K562 (cell line): ENCODE data around the gene CHSY1. TPM values are rescaled to one million over a fixed set of nuclear protein-coding genes. Genes with fewer than 3 reads are reported as not detected.

Experiments
- ADNP ChIP-seq: fragments of 200-800 bp; sonication (Bioruptor generic); IDR thresholded peaks from 2 replicates; pipeline ENCODE4 v1.6.1; 2016; ENCODE audit warnings: missing genetic modification characterization, missing compliant biosample characterization
- HNRNPUL1 ChIP-seq: fragments of 200-400 bp; formaldehyde crosslinking; IDR thresholded peaks from 2 replicates; pipeline ENCODE4 v1.6.1; 2017; ENCODE audit warnings: low read length
- KLF6 ChIP-seq: fragments of 250-450 bp; sonication (Bioruptor Pico); IDR thresholded peaks from 2 replicates; pipeline ENCODE4 v1.4.0; 2020; ENCODE audit warnings: mild to moderate bottlenecking, moderate library complexity, borderline replicate concordance
- NCOA4 ChIP-seq: fragments of 450-650 bp; IDR thresholded peaks from 2 replicates; pipeline ENCODE4 v1.6.1; 2018; ENCODE audit warnings: mild to moderate bottlenecking; ENCODE audit not compliant: partially characterized antibody
- NCOR1 ChIP-seq: fragments of 450-650 bp; IDR thresholded peaks from 2 replicates; pipeline ENCODE4 v1.6.1; 2016; ENCODE audit warnings: mild to moderate bottlenecking, moderate library complexity
- NFXL1 ChIP-seq: fragments of 450-650 bp; formaldehyde crosslinking; IDR thresholded peaks from 2 replicates; pipeline ENCODE4 v1.4.0; 2021; ENCODE audit warnings: mild to moderate bottlenecking
- NFYB ChIP-seq: IDR thresholded peaks from 2 replicates; pipeline ENCODE4 v1.6.1; 2011; ENCODE audit warnings: mild to moderate bottlenecking, moderate library complexity; ENCODE audit not compliant: insufficient read length; ENCODE audit errors: extremely low read depth
- RBM25 ChIP-seq: fragments of 200-400 bp; formaldehyde crosslinking; IDR thresholded peaks from 2 replicates; pipeline ENCODE4 v1.6.1; 2018; ENCODE audit warnings: low read length, low read depth, moderate library complexity; ENCODE audit not compliant: severe bottlenecking
- RNF2 ChIP-seq: sonication (generic); IDR thresholded peaks from 2 replicates; pipeline ENCODE4 v1.6.1; 2016
- TBL1XR1 ChIP-seq, 2 experiments: IDR thresholded peaks; 2 replicates each; pipeline ENCODE4 v1.6.1; 2012; ENCODE audit warnings: improper control_type of control experiment in 2 of 2, low read length in 2 of 2, mild to moderate bottlenecking in 1 of 2
- YY1 ChIP-seq, 3 experiments: IDR thresholded peaks; 2 replicates each; pipeline ENCODE4 v1.6.1; 2011; ENCODE audit warnings: low read length in 2 of 3, mild to moderate bottlenecking in 2 of 3, moderate library complexity in 2 of 3, borderline replicate concordance in 1 of 3, control low read depth in 1 of 3, low read depth in 1 of 3; ENCODE audit not compliant: insufficient read depth in 3 of 3, insufficient replicate concordance in 2 of 3, control insufficient read depth in 1 of 3, insufficient read length in 1 of 3; ENCODE audit errors: extremely low read depth in 1 of 3
- ZNF121 ChIP-seq: sonication (generic); formaldehyde crosslinking; conservative IDR thresholded peaks from 2 replicates; pipeline ENCODE4 v1.8.0; 2022; ENCODE audit warnings: missing genetic modification reagents
- ZNF785 ChIP-seq: fragments of 250-450 bp; sonication (Bioruptor Pico); IDR thresholded peaks from 2 replicates; pipeline ENCODE4 v1.4.0; 2020; ENCODE audit warnings: mild to moderate bottlenecking
- polyA plus RNA-seq, 8 experiments: library from polyadenylated mRNA; depleted of rRNA in 4 of 8; stranded (reverse) in 5 of 8; unstranded in 3 of 8; fragments of >200 nt; fragmentation: Nextera tagmentation in 2 of 8; fragmentation: Illumina TruSeq in 1 of 8; extraction: Ambion mirVana in 2 of 8; extraction: Trizol in 1 of 8; gene quantifications; 2 replicates each; pipeline versions ENCODE4 v1.2.1 to v1.2.3, GENCODE V29; 2011 to 2014; ENCODE audit warnings: inconsistent platforms in 1 of 8, missing spikeins in 1 of 8
- total RNA-seq, 7 experiments: library from RNA; depleted of rRNA in 6 of 7; stranded (reverse); fragments of >200 nt in 6 of 7; fragmentation: Illumina TruSeq in 2 of 7; extraction: Trizol in 2 of 7; gene quantifications; 2 replicates each; pipeline versions ENCODE4 v1.2.1 to v1.2.3, GENCODE V29; 2011 to 2021; ENCODE audit warnings: low replicate concordance in 1 of 7
- TF ChIP-seq, protein P1 (sequence below): fragments of 450-650 bp; IDR thresholded peaks from 2 replicates; pipeline ENCODE4 v1.6.1; 2016; ENCODE audit warnings: mild to moderate bottlenecking
- TF ChIP-seq, protein P2 (sequence below): fragments of 250-450 bp; sonication (Bioruptor Pico); IDR thresholded peaks from 2 replicates; pipeline ENCODE4 v1.8.0; 2021; ENCODE audit warnings: borderline replicate concordance, mild to moderate bottlenecking, moderate library complexity; ENCODE audit not compliant: poor library complexity, severe bottlenecking
- TF ChIP-seq, protein P3 (sequence below): IDR thresholded peaks from 2 replicates; pipeline ENCODE4 v1.6.1; 2011; ENCODE audit not compliant: insufficient read length; ENCODE audit errors: extremely low read depth
- TF ChIP-seq, protein P4 (sequence below): fragments of 450-650 bp; IDR thresholded peaks from 2 replicates; pipeline ENCODE4 v1.6.1; 2016; ENCODE audit warnings: borderline replicate concordance
- TF ChIP-seq, protein P5 (sequence below): sonication (generic); formaldehyde crosslinking; IDR thresholded peaks from 2 replicates; pipeline ENCODE4 v1.8.0; 2022; ENCODE audit warnings: missing genetic modification reagents, mild to moderate bottlenecking, borderline replicate concordance

The CHSY1 gene
- total and polyA plus RNA-seq, 9 of the 15 experiments (the other 6 are each of a cell fraction or from before 2014, with no cell fraction given) = 7.0 to 16.4 (median 13.4) TPM

DNA sequence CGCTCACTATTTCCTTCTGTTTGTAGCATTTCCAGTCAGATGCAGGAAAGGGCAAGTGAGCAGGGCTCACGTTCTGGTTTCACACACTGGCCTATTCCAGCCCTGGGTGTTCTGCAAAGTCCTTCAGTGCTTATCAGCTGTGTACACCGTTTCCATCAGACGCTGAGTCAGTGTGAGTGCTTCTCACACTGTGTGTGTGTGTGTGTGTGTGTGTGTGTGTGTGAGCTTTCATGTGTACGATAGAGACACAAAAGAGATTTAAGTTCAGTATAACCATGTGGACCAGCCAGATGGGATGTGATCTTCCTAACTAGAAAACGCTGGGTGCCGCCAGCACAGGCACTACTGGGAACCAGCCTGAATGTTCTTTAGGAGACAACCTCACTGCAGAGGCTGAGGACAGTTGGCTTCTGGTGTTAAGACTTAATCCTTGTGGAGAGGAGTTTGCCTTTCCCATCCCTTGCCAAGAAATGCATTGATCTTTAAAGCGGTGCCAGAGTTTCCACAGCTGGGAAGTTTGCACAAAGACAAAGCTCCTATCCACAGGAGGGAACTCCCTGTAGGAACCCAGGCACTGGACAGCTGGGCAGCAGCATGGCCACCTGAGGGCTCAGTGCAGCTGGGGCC is 3.9 kb upstream of the CHSY1 start (continued):
- TF ChIP-seq, protein P1, sequence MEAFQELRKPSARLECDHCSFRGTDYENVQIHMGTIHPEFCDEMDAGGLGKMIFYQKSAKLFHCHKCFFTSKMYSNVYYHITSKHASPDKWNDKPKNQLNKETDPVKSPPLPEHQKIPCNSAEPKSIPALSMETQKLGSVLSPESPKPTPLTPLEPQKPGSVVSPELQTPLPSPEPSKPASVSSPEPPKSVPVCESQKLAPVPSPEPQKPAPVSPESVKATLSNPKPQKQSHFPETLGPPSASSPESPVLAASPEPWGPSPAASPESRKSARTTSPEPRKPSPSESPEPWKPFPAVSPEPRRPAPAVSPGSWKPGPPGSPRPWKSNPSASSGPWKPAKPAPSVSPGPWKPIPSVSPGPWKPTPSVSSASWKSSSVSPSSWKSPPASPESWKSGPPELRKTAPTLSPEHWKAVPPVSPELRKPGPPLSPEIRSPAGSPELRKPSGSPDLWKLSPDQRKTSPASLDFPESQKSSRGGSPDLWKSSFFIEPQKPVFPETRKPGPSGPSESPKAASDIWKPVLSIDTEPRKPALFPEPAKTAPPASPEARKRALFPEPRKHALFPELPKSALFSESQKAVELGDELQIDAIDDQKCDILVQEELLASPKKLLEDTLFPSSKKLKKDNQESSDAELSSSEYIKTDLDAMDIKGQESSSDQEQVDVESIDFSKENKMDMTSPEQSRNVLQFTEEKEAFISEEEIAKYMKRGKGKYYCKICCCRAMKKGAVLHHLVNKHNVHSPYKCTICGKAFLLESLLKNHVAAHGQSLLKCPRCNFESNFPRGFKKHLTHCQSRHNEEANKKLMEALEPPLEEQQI = peak; percentile 57; the same call in 1 of the 2 replicates
- TF ChIP-seq ADNP (tag) (no peak), NFXL1 (CRISPR knock-in tag) (no peak), KLF6 (CRISPR knock-in tag) (no peak), TBL1XR1 (IDR thresholded peaks at IDR 0.05; ENCODE audit: low read length in 2 of 2) (peak; percentile 52 to 86; a peak in 1 of 4 replicates), HNRNPUL1 (no peak), ZNF121 (CRISPR knock-in tag) (no peak), ZNF785 (CRISPR knock-in tag) (no peak), NCOR1 (peak; percentile 95), YY1 (IDR thresholded peaks at IDR 0.05; ENCODE audit: borderline replicate concordance in 1 of 3, control insufficient read depth in 1 of 3, extremely low read depth in 1 of 3, insufficient read depth in 3 of 3, insufficient read length in 1 of 3, insufficient replicate concordance in 2 of 3, low read depth in 1 of 3, low read length in 2 of 3) (no peak), RNF2 (peak; percentile 85), RBM25 (no peak), NFYB (no peak), NCOA4 (no peak)
- TF ChIP-seq, protein P2, sequence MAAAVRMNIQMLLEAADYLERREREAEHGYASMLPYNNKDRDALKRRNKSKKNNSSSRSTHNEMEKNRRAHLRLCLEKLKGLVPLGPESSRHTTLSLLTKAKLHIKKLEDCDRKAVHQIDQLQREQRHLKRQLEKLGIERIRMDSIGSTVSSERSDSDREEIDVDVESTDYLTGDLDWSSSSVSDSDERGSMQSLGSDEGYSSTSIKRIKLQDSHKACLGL (CRISPR knock-in tag) = no peak
- TF ChIP-seq, protein P3, sequence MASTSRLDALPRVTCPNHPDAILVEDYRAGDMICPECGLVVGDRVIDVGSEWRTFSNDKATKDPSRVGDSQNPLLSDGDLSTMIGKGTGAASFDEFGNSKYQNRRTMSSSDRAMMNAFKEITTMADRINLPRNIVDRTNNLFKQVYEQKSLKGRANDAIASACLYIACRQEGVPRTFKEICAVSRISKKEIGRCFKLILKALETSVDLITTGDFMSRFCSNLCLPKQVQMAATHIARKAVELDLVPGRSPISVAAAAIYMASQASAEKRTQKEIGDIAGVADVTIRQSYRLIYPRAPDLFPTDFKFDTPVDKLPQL = no peak
- TF ChIP-seq, protein P4, sequence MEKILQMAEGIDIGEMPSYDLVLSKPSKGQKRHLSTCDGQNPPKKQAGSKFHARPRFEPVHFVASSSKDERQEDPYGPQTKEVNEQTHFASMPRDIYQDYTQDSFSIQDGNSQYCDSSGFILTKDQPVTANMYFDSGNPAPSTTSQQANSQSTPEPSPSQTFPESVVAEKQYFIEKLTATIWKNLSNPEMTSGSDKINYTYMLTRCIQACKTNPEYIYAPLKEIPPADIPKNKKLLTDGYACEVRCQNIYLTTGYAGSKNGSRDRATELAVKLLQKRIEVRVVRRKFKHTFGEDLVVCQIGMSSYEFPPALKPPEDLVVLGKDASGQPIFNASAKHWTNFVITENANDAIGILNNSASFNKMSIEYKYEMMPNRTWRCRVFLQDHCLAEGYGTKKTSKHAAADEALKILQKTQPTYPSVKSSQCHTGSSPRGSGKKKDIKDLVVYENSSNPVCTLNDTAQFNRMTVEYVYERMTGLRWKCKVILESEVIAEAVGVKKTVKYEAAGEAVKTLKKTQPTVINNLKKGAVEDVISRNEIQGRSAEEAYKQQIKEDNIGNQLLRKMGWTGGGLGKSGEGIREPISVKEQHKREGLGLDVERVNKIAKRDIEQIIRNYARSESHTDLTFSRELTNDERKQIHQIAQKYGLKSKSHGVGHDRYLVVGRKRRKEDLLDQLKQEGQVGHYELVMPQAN = no peak
- TF ChIP-seq, protein P5, sequence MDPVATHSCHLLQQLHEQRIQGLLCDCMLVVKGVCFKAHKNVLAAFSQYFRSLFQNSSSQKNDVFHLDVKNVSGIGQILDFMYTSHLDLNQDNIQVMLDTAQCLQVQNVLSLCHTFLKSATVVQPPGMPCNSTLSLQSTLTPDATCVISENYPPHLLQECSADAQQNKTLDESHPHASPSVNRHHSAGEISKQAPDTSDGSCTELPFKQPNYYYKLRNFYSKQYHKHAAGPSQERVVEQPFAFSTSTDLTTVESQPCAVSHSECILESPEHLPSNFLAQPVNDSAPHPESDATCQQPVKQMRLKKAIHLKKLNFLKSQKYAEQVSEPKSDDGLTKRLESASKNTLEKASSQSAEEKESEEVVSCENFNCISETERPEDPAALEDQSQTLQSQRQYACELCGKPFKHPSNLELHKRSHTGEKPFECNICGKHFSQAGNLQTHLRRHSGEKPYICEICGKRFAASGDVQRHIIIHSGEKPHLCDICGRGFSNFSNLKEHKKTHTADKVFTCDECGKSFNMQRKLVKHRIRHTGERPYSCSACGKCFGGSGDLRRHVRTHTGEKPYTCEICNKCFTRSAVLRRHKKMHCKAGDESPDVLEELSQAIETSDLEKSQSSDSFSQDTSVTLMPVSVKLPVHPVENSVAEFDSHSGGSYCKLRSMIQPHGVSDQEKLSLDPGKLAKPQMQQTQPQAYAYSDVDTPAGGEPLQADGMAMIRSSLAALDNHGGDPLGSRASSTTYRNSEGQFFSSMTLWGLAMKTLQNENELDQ (CRISPR knock-in tag) = no peak
